ENCODE data around the gene STRAP.
"Not testable (repeated sequence)": the region's sequence is repeated elsewhere in the genome, so short reads cannot be mapped to it uniquely, and the experiment has no call there.

The STRAP gene

DNA sequence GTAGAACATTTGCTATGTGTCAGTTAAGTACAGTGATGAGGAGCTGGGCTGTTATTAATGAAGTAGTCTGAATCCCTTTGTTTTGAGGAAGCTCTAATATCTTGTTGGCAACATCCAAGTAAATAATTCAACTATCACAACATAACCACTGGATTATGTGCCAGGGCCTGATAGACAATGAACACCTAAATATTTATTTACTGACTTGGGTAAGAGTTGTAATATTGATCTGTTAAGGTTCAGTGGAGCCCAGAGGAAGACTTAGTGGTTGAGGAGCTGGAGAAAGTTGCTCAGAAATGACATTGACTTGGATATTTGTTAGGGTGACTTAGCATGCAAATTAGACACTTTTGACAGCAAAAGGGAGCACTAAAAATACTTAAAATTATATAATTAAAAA lies 55.7 kb downstream of the STRAP start:
- no peak overlapping the region for H3K9ac ChIP-seq (ENCODE audit: low read length)
- no peak overlapping the region for H3K4me2 ChIP-seq (ENCODE audit: low read length)
- TF ChIP-seq EZH2 (IDR thresholded peaks at IDR 0.05; ENCODE audit: borderline replicate concordance, low read length) (no peak), CTCF (IDR thresholded peaks at IDR 0.05; ENCODE audit: low read length) (no peak)
- H3K4me3 ChIP-seq (ENCODE audit: low read depth, low read length, poor library complexity, severe bottlenecking): no peak overlapping the region
- no peak overlapping the region for H3K27ac ChIP-seq (ENCODE audit: low read depth, low read length, poor library complexity, severe bottlenecking)
- H3K9me3 ChIP-seq (ENCODE audit: low read length): peaks cover 4% of the 10 kb centered on the region; the same call in 1 of the 2 replicates
- no peak overlapping the region for H2AFZ ChIP-seq (ENCODE audit: low read length)
- peaks cover 5% of the 10 kb centered on the region; the same call in 1 of the 2 replicates for H3K79me2 ChIP-seq (ENCODE audit: insufficient read depth, low read length)
- no peaks in the 10 kb centered on the region for H3K9me2 ChIP-seq (ENCODE audit: low read depth, low read length)
- H3F3A ChIP-seq (ENCODE audit: insufficient read depth, low read length): no peaks in the 10 kb centered on the region
- H3K4me1 ChIP-seq (ENCODE audit: insufficient read depth, low read length, severe bottlenecking): no peaks in the 10 kb centered on the region
- no peaks in the 10 kb centered on the region for H3K27me3 ChIP-seq (ENCODE audit: insufficient read depth, low read length)
- H3K36me3 ChIP-seq (ENCODE audit: insufficient read depth, low read length): no peaks in the 10 kb centered on the region
- no peaks in the 10 kb centered on the region for H4K20me1 ChIP-seq (ENCODE audit: insufficient read depth, low read length)

DNA sequence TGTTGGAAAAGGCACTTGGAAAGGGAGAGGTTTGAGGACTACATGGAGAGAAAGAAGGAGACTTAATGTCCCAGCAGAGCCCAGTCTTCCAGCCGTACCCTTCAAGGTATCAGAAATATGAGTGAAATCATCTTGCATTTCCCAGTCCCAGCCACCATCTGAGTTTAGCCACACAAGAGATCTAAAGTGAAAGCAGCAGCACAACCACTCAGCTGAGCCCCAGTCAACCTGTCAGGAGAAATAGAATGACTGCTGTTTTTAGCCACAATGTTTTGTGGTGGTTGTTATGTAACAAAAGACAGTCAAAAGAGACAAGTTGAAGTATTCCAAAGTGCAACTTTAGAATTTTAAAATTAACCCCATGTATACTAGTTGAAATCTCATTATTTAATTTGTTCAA lies 56.9 kb downstream of the STRAP start:
- H4K20me1 ChIP-seq (ENCODE audit: insufficient read depth, low read length): no peaks in the 10 kb centered on the region
- no peak overlapping the region for H3K27ac ChIP-seq (ENCODE audit: low read depth, low read length, poor library complexity, severe bottlenecking)
- H3K27me3 ChIP-seq (ENCODE audit: insufficient read depth, low read length): no peaks in the 10 kb centered on the region
- H3K79me2 ChIP-seq (ENCODE audit: insufficient read depth, low read length): peaks cover 5% of the 10 kb centered on the region; the same call in 1 of the 2 replicates
- peaks cover 4% of the 10 kb centered on the region; the same call in 1 of the 2 replicates for H3K9me3 ChIP-seq (ENCODE audit: low read length)
- no peak overlapping the region for H3K4me3 ChIP-seq (ENCODE audit: low read depth, low read length, poor library complexity, severe bottlenecking)
- TF ChIP-seq EZH2 (IDR thresholded peaks at IDR 0.05; ENCODE audit: borderline replicate concordance, low read length) (no peak), CTCF (IDR thresholded peaks at IDR 0.05; ENCODE audit: low read length) (no peak)
- H3K4me2 ChIP-seq (ENCODE audit: low read length): no peak overlapping the region
- no peaks in the 10 kb centered on the region for H3K4me1 ChIP-seq (ENCODE audit: insufficient read depth, low read length, severe bottlenecking)
- H3K36me3 ChIP-seq (ENCODE audit: insufficient read depth, low read length): no peaks in the 10 kb centered on the region
- no peaks in the 10 kb centered on the region for H3F3A ChIP-seq (ENCODE audit: insufficient read depth, low read length)
- H3K9ac ChIP-seq (ENCODE audit: low read length): no peak overlapping the region
- H2AFZ ChIP-seq (ENCODE audit: low read length): no peak overlapping the region
- no peaks in the 10 kb centered on the region for H3K9me2 ChIP-seq (ENCODE audit: low read depth, low read length)

DNA sequence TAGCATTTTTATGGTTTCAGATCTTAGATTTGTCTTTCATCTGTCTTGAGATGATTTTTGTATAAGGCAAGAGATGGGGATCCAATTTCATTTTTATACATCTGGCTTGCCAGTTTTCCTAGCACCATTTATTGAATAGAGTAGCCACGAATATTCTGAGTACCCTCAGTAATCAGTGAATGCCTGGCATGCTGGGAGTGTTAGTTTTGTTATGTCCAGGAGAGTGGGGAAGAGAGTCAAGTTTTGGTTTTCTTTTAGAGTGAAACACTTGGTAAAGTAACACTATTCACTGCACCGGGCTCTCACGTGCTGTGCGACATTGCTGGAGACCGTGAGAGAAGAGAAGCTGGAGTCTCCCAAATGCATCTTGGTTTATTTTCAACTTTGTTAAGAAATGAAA lies 60.3 kb downstream of the STRAP start:
- Histone ChIP-seq H3K9me3 (ENCODE audit: low read length) (peaks cover 4% of the 10 kb centered on the region; the same call in 1 of the 2 replicates), H3K9ac (ENCODE audit: low read length) (no peak overlapping the region), H4K20me1 (ENCODE audit: insufficient read depth, low read length) (no peaks in the 10 kb centered on the region), H3K9me2 (ENCODE audit: low read depth, low read length) (no peaks in the 10 kb centered on the region), H3K27ac (ENCODE audit: low read depth, low read length, poor library complexity, severe bottlenecking) (no peak overlapping the region), H3K4me2 (ENCODE audit: low read length) (no peak overlapping the region), H3K4me1 (ENCODE audit: insufficient read depth, low read length, severe bottlenecking) (no peaks in the 10 kb centered on the region), H3K79me2 (ENCODE audit: insufficient read depth, low read length) (peaks cover 5% of the 10 kb centered on the region; the same call in 1 of the 2 replicates), H2AFZ (ENCODE audit: low read length) (no peak overlapping the region), H3K27me3 (ENCODE audit: insufficient read depth, low read length) (no peaks in the 10 kb centered on the region), H3K4me3 (ENCODE audit: low read depth, low read length, poor library complexity, severe bottlenecking) (no peak overlapping the region), H3K36me3 (ENCODE audit: insufficient read depth, low read length) (no peaks in the 10 kb centered on the region), H3F3A (ENCODE audit: insufficient read depth, low read length) (no peaks in the 10 kb centered on the region)
- TF ChIP-seq CTCF (IDR thresholded peaks at IDR 0.05; ENCODE audit: low read length): no peak
- TF ChIP-seq EZH2 (IDR thresholded peaks at IDR 0.05; ENCODE audit: borderline replicate concordance, low read length): no peak

- H3K4me1 ChIP-seq (ENCODE audit: insufficient read depth, low read length, severe bottlenecking); H4K20me1 ChIP-seq (ENCODE audit: insufficient read depth, low read length); H3K4me3 ChIP-seq (ENCODE audit: low read depth, low read length, poor library complexity, severe bottlenecking); H3K4me2 ChIP-seq (ENCODE audit: low read length); H3K9me3 ChIP-seq (ENCODE audit: low read length); H3K9ac ChIP-seq (ENCODE audit: low read length); H3K9me2 ChIP-seq (ENCODE audit: low read depth, low read length); H3K79me2 ChIP-seq (ENCODE audit: insufficient read depth, low read length); H2AFZ ChIP-seq (ENCODE audit: low read length); H3K27me3 ChIP-seq (ENCODE audit: insufficient read depth, low read length); H3K36me3 ChIP-seq (ENCODE audit: insufficient read depth, low read length); H3K27ac ChIP-seq (ENCODE audit: low read depth, low read length, poor library complexity, severe bottlenecking); H3F3A ChIP-seq (ENCODE audit: insufficient read depth, low read length): not testable (repeated sequence)
Observed at GRCh38 chr12:15943519-15943918, 61.3 kb downstream of the STRAP start.

DNA sequence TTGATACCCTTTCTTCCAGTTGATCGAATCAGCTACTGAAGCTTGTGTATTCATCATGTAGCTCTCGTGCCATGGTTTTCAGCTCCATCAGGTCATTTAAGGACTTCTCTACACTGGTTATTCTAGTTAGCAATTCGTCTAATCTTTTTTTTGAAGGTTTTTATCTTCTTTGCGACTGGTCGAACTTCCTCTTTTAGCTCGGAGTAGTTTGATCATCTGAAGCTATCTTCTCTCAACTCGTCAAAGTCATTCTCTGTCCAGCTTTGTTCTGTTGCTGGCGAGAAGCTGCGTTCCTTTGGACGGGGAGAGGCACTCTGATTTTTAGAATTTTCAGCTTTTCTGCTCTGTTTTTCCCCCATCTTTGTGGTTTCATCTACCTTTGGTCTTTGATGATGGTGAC lies 66.3 kb downstream of the STRAP start:
- not testable (repeated sequence) for H3K79me2 ChIP-seq (ENCODE audit: insufficient read depth, low read length); H3K27ac ChIP-seq (ENCODE audit: low read depth, low read length, poor library complexity, severe bottlenecking); H3K9ac ChIP-seq (ENCODE audit: low read length); H3K36me3 ChIP-seq (ENCODE audit: insufficient read depth, low read length); H3K4me3 ChIP-seq (ENCODE audit: low read depth, low read length, poor library complexity, severe bottlenecking); H2AFZ ChIP-seq (ENCODE audit: low read length); H4K20me1 ChIP-seq (ENCODE audit: insufficient read depth, low read length); H3K9me3 ChIP-seq (ENCODE audit: low read length); H3K4me2 ChIP-seq (ENCODE audit: low read length); H3K4me1 ChIP-seq (ENCODE audit: insufficient read depth, low read length, severe bottlenecking); H3F3A ChIP-seq (ENCODE audit: insufficient read depth, low read length); H3K27me3 ChIP-seq (ENCODE audit: insufficient read depth, low read length); H3K9me2 ChIP-seq (ENCODE audit: low read depth, low read length)
